ENCODE data around the gene ATXN10.

- TF ChIP-seq CTCF (IDR thresholded peaks at IDR 0.05; ENCODE audit: low read length) (no peak), EZH2 (IDR thresholded peaks at IDR 0.05; ENCODE audit: borderline replicate concordance, low read length) (no peak)
These were observed 31.3 kb downstream of the ATXN10 start for GRCh38 chr22:45702981-45703380.

Measured in OCI-LY1 (cell line).